Suprapubic skin (tissue), 4 donors: ENCODE results near the gene MYCBP2. TPM values are rescaled to one million over a fixed set of nuclear protein-coding genes. Genes with fewer than 3 reads are reported as not detected.
"Not testable (repeated sequence)": the region's sequence is repeated elsewhere in the genome, so short reads cannot be mapped to it uniquely, and the experiment has no call there.

Experiments used
- DNase-seq, 2 donors: peaks; one replicate each; pipeline ENCODE4 v3.0.0-alpha.2; 2019; ENCODE audit warnings: low spot score in 2 of 2
- H3K27ac ChIP-seq: fragments of 200-600 bp; sonication (generic); one replicate; pipeline ENCODE4 v1.5.1; 2019
- H3K27me3 ChIP-seq: fragments of 200-600 bp; sonication (generic); one replicate; pipeline ENCODE4 v1.5.1; 2019
- H3K36me3 ChIP-seq: fragments of 200-600 bp; sonication (generic); one replicate; pipeline ENCODE4 v1.5.1; 2019
- H3K4me1 ChIP-seq: fragments of 200-600 bp; sonication (generic); one replicate; pipeline ENCODE4 v1.5.1; 2019
- H3K4me3 ChIP-seq: fragments of 200-600 bp; sonication (generic); one replicate; pipeline ENCODE4 v1.5.1; 2019; ENCODE audit warnings: mild to moderate bottlenecking
- H3K9me3 ChIP-seq: fragments of 200-600 bp; sonication (generic); one replicate; pipeline ENCODE4 v1.5.1; 2019
- EP300 ChIP-seq: sonication (generic); formaldehyde crosslinking; IDR thresholded peaks from one replicate; pipeline ENCODE4 v1.6.1; 2017; ENCODE audit warnings: antibody characterized with exemption
- POLR2A ChIP-seq, 2 donors: fragments of 450-650 bp; IDR thresholded peaks; one replicate each; pipeline ENCODE4 v1.6.1; 2017; ENCODE audit warnings: antibody characterized with exemption in 2 of 2, mild to moderate bottlenecking in 2 of 2, moderate library complexity in 2 of 2
- POLR2AphosphoS5 ChIP-seq, 3 donors: sonication (generic); formaldehyde crosslinking; IDR thresholded peaks; one replicate each; pipeline ENCODE4 v1.6.1; 2017; ENCODE audit warnings: antibody characterized with exemption in 3 of 3
- WGBS: methylation state at CpG from one replicate; pipeline ENCODE4 v1.1.5; 2018; 5-methylcytosine and 5-hydroxymethylcytosine counted together
- total RNA-seq, 4 donors: library from RNA; depleted of rRNA; stranded (reverse); fragments of >200 nt; gene quantifications; one replicate each; pipeline ENCODE4 v1.1.0, GENCODE V29; 2016
- TF ChIP-seq, protein P1 (sequence below), 2 donors: fragments of 200-600 bp in 1 of 2; fragments of 450-650 bp in 1 of 2; sonication (generic) in 1 of 2; IDR thresholded peaks; one replicate each; pipeline ENCODE4 v1.5.1; 2016 to 2019; ENCODE audit warnings: antibody characterized with exemption in 2 of 2, mild to moderate bottlenecking in 1 of 2, moderate library complexity in 1 of 2

Gene MYCBP2
- total RNA-seq, 4 donors from 2014 or later = 182 to 245 (median 207) TPM

DNA sequence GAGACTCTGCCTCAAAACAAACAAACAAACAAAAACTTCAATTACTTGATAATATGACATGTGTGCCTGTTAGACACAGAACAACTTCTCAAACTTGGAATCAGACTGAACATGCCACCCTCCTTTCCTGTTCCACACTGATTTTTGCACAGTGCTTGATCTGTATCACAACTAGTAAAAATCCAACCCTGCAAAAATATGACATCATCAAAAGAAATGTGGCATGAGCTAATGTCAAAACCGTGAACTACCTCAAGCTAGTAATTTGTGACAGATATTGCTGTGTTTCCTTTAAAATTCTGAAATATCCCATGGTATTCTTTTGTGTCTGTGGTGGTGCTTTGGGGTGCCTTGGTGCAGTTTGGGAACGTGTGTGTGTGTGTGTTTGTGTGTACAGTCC lies 8.2 kb downstream of the MYCBP2 start:
- TF ChIP-seq POLR2A (IDR thresholded peaks at IDR 0.05) = no peak
- no peaks in the 10 kb centered on the region for H3K27me3 ChIP-seq
- H3K9me3 ChIP-seq = no peaks in the 10 kb centered on the region
- no peak overlapping the region for H3K4me3 ChIP-seq
- no peaks in the 10 kb centered on the region for H3K36me3 ChIP-seq
- H3K27ac ChIP-seq = no peak overlapping the region
- no peak for DNase-seq
- H3K4me1 ChIP-seq = peaks cover 45% of the 10 kb centered on the region
- 58% methylated on average over 2 of the region's 2 CpGs for WGBS

DNA sequence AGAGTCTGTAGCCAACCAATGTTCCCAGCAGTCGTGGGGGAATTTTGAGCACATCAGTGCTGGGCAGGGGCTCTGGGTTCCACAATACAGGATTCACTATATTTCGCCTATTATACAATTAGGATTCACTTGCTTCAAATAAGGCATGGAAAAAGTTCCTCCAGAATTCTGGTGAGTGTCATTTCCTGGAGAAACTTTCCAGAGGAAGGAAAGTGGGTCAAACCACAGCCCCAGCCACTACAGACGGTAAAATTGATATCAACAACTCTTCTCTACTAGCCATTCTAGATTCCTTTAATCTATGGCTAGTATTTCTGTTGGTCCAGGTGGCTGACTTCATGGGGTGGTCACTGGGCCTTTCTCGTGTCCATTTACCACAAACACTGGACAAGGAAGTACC lies 10.5 kb downstream of the MYCBP2 start:
- Histone ChIP-seq H3K36me3 (no peaks in the 10 kb centered on the region), H3K4me3 (no peak overlapping the region), H3K9me3 (no peaks in the 10 kb centered on the region), H3K4me1 (peaks cover 23% of the 10 kb centered on the region), H3K27ac (no peak overlapping the region), H3K27me3 (no peaks in the 10 kb centered on the region)
- TF ChIP-seq EP300 (no peak), POLR2AphosphoS5 (IDR thresholded peaks at IDR 0.05) (no peak), POLR2A (IDR thresholded peaks at IDR 0.05) (no peak)
- TF ChIP-seq, protein P1, sequence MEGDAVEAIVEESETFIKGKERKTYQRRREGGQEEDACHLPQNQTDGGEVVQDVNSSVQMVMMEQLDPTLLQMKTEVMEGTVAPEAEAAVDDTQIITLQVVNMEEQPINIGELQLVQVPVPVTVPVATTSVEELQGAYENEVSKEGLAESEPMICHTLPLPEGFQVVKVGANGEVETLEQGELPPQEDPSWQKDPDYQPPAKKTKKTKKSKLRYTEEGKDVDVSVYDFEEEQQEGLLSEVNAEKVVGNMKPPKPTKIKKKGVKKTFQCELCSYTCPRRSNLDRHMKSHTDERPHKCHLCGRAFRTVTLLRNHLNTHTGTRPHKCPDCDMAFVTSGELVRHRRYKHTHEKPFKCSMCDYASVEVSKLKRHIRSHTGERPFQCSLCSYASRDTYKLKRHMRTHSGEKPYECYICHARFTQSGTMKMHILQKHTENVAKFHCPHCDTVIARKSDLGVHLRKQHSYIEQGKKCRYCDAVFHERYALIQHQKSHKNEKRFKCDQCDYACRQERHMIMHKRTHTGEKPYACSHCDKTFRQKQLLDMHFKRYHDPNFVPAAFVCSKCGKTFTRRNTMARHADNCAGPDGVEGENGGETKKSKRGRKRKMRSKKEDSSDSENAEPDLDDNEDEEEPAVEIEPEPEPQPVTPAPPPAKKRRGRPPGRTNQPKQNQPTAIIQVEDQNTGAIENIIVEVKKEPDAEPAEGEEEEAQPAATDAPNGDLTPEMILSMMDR (IDR thresholded peaks at IDR 0.05) = no peak
- WGBS = 62% methylated on average over 4 of the region's 4 CpGs
- no peak for DNase-seq

DNA sequence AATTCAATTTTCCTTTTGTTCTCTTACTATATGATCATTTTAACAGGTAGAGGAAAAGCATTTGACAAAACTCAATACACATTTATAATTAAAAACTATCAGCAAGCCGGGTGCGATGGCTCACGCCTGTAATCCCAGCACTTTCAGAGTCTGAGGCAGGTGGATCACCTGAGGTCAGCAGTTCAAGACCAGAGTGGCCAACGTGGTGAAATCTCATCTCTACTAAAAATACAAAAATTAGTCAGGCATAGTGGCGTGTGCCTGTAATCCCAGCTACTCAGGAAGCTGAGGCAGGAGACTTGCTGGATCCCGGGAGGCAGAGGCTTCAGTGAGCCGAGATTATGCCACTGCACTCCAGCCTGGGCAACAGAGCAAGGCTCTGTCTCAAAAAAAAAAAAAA lies 11.4 kb downstream of the MYCBP2 start:
- DNase-seq, H3K9me3 ChIP-seq: not testable (repeated sequence)

DNA sequence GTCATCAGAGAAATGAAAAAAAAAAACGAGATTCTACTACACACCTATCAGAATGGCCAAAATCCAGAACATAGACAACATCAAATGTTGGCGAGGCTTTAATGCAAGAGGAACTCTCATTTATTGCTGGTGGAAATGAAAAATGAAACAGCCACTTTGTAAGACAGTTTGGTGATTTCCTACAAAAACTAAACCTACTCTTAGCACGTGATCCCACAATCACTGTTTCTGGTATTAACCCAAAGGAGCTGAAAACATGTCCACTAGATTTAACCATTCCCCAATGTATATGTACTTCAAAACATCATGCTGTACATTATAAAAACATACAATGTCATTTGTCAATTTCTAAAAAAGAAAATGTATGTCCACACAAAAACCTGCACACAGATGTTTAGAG lies 13.0 kb downstream of the MYCBP2 start:
- no peaks in the 10 kb centered on the region for H3K9me3 ChIP-seq
- 84% methylated on average over 3 of the region's 3 CpGs for WGBS
- TF ChIP-seq POLR2AphosphoS5 (IDR thresholded peaks at IDR 0.05) = no peak
- TF ChIP-seq, protein P1 (IDR thresholded peaks at IDR 0.05) = no peak
- TF ChIP-seq POLR2A (IDR thresholded peaks at IDR 0.05) = no peak
- TF ChIP-seq EP300 = no peak
- H3K27ac ChIP-seq = no peak overlapping the region
- H3K4me1 ChIP-seq = peaks cover 35% of the 10 kb centered on the region
- no peaks in the 10 kb centered on the region for H3K36me3 ChIP-seq
- H3K4me3 ChIP-seq = no peak overlapping the region
- H3K27me3 ChIP-seq = no peaks in the 10 kb centered on the region
- DNase-seq = no peak

More for the DNA sequence above, 11.4 kb downstream of the MYCBP2 start:
- H3K27ac ChIP-seq, H3K36me3 ChIP-seq, H3K4me3 ChIP-seq, H3K27me3 ChIP-seq: not testable (repeated sequence)
- H3K4me1 ChIP-seq = peaks cover 25% of the 10 kb centered on the region
- WGBS = 89% methylated on average over 7 of the region's 7 CpGs

DNA sequence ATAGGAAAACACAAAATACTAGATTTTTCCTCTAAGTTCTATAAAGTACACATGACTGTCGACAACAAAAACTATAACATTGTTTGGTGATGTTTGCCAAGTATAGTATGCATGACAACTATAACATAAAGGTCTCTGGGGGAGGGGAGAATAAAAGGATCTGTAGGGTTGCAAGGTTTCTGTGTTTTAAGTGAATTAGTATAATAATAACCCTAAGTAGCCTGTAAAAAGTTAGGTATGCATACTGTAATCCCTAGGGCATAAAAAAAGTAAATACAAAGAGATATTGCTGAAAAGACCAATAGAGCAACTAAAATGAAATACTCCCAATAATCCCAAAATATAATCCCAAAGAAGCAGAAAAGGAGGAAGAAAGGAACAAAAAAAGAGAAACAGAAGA lies 14.6 kb downstream of the MYCBP2 start:
- Histone ChIP-seq H3K4me3 (no peak overlapping the region), H3K9me3 (no peaks in the 10 kb centered on the region), H3K36me3 (no peaks in the 10 kb centered on the region), H3K27me3 (no peaks in the 10 kb centered on the region), H3K27ac (no peak overlapping the region), H3K4me1 (peaks cover 47% of the 10 kb centered on the region)
- 57% methylated on average over 1 of the region's 1 CpG for WGBS
- TF ChIP-seq EP300 = no peak
- no peak for TF ChIP-seq POLR2A (IDR thresholded peaks at IDR 0.05)
- TF ChIP-seq, protein P1 (IDR thresholded peaks at IDR 0.05) = no peak
- TF ChIP-seq POLR2AphosphoS5 (IDR thresholded peaks at IDR 0.05) = no peak
- DNase-seq = no peak

DNA sequence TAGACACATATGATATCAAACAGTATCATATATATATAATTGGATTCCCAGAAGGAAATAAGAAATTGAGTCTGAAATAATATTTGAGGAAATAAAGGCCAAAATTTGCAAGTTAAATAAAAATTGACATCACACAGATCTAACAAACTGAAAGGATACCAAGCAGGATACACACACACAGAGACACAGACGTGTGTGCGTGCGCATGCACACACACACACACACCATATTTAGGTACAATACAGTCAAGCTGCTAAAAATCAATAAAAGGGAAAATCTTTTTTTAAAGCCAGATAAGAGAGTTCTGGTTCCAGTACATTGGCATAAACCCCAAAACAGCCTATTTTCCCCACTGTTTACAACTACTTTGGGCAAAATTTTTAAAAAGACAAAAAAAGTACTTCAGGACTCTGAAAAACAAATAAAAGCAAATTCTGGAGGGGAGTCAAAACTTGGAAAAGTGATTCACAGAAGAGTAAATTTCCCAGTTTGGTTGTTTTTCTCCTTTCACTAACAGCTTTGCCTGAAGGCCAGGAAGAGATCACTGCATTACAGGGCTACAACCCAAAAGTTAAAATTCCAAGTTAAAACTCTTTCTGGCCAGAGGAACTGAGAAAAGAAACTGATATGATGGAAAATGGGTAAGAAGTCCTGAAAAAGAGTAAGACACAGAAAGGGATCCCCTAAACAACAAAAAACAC lies 16.2 kb downstream of the MYCBP2 start:
- peaks cover 52% of the 10 kb centered on the region for H3K4me1 ChIP-seq
- H3K4me3 ChIP-seq = no peak overlapping the region
- 71% methylated on average over 3 of the region's 3 CpGs for WGBS
- DNase-seq = no peak
- no peaks in the 10 kb centered on the region for H3K36me3 ChIP-seq
- TF ChIP-seq POLR2AphosphoS5 (IDR thresholded peaks at IDR 0.05) (no peak), POLR2A (IDR thresholded peaks at IDR 0.05) (no peak), EP300 (no peak)
- TF ChIP-seq, protein P1 (IDR thresholded peaks at IDR 0.05) = no peak
- H3K27ac ChIP-seq = no peak overlapping the region
- no peaks in the 10 kb centered on the region for H3K27me3 ChIP-seq
- H3K9me3 ChIP-seq = no peaks in the 10 kb centered on the region
